GM18508 (cell line): ENCODE results near the gene ORC5.
"Not testable (repeated sequence)": the region's sequence is repeated elsewhere in the genome, so short reads cannot be mapped to it uniquely, and the experiment has no call there.

Experiments
- ATAC-seq: cut with Tn5 transposase; IDR thresholded peaks from one replicate; pipeline ENCODE4 v1.9.1; 2021; ENCODE audit warnings: moderate number of reproducible peaks; ENCODE audit not compliant: insufficient read depth, unreplicated experiment

ORC5 gene

DNA sequence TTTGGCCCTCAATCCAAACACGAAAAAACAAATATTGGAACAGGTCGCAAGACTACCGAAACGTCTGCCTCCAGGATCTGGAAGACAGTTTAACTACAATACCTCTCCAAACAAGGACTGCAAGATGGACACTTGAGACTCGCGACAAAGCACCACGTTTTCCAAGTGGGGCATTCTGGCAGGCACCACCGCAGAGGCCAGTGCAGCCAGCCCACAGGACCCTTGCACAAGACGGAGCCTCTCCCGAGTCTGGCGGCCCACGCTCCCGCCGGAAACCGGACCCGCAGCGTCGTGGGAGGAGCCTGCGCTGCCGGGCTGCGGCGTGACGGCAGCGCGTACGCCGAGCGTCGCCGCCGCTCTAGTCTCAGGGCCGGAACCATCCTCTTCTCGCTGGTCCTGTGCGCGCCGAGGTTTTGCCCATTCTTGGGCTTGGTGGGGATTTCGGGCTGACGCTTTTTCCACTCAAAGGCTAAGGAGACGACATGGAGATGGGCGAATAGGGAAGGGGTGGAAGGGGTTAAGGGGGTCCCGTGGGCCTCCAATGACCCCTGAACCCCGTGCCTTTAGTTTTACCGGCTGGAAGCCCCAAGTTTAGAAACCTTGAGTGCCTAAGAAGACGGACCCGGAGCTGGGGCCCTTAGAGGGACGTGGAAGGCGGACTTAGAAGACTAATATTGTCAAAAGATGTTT lies at the start of gene ORC5:
TSS of gene ORC5 (minus strand) at position 283 of the 690 bp plus-strand sequence. CDS start at position 174, 109 bp downstream.
- peak; percentile 92 for ATAC-seq

DNA sequence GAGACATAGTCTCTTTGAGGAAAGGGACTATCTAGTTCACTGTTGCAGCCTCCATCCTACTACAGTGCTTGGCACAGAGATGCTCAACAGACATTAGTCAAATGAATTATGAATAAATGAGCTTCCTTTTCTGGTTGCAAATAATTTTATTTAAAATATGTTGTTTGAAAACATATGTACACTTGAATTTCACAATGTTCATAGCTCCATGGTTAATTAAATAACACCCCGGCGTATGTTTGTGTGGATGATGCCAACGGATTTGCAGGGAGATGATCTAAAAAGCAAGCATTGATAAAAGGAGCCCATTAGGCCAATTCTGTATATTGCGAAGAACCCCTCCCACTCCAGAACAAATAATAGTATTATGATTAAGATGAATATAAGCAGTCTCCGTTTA lies 47.8 kb upstream of the ORC5 start:
- no peak for ATAC-seq

DNA sequence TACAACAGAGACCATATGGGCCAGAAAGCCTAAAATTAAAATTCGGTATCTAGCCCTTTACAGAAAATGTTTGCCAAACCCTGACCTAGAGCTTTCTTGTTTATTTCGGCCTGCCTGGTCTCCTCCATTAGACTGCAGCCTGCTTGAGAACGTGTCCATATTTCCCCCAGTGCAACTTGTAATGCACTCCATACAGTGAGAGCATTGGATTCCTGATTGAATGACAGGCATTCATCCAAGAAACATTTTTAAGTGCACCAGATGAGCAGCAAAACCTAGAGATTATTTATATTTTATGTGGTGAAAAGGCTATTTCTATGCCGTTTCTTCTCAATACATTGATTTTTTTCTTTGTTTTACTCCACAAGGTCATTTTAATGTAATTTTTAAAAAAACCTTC lies 47.4 kb upstream of the ORC5 start:
- ATAC-seq = no peak

DNA sequence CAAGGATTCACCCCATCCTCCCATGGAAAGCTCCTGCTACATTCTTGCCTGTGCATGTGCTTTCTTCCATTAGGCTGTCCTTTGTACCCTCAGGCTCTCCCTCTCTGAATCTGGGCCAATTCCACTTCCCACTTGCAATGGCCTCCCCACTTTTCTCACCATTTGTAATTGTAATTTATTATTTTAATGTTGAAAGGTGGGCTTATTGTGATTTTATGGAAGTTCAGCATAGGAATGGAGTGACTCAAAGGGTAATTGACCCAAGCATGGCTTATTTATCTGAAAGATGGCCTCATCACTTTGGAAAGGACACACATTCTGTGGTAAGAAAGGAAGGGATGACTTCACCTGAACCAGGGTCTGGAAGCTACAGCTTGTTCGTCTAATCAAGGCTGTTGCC lies 46.9 kb upstream of the ORC5 start:
- ATAC-seq = no peak

DNA sequence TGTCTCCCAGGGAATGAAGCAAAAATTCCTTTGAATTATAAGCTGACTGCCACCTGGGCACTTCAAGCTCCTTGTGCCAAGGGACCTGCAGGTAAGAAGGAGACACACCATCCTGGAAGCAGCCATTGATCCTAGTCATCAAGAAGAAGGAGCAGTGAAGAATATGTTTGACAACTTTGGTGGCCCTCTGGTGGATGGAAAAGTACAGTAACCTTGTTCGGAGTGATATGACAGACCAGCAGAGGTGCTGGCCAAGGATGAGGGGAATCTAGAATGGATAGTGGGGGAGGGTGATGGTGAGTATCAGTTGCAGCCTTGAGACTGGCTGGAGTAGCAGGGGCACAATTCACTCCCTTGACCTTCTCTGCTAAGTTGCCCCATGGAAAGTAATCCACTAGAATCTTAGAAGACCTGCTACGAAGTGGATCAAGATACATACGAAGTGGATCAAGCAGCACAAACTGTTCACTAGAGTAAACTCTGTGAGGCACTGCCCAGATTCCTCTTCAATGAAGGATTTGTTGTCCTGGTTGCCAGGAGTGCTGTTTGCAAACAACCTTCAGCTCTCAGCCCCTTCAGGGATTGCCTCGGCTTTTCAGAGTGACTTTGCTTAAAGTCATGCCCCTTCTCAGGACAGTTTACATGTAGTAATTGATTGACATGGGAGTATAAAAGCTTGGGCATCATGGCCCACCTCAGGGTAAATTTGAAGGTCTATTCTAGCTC lies 44.8 kb upstream of the ORC5 start:
- no peak for ATAC-seq

DNA sequence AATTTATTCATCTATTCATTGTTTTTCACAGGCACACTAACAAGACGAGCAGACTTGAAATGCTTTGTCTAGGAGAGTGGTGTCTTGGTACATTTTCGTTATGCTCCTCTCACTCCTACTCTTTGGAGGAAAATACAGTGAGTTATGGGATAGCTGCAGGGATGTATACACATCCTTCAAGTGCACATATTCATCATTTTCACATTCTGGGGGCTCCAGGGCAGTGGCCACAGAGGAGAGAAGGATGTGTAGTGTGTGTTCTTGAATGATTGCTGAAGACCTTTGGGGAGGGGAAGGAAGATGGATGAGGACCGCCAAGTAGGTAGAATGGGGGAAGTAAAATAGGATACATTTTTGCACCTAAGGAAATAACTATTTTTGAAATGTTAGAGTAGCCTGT lies 34.8 kb upstream of the ORC5 start:
- no peak for ATAC-seq

DNA sequence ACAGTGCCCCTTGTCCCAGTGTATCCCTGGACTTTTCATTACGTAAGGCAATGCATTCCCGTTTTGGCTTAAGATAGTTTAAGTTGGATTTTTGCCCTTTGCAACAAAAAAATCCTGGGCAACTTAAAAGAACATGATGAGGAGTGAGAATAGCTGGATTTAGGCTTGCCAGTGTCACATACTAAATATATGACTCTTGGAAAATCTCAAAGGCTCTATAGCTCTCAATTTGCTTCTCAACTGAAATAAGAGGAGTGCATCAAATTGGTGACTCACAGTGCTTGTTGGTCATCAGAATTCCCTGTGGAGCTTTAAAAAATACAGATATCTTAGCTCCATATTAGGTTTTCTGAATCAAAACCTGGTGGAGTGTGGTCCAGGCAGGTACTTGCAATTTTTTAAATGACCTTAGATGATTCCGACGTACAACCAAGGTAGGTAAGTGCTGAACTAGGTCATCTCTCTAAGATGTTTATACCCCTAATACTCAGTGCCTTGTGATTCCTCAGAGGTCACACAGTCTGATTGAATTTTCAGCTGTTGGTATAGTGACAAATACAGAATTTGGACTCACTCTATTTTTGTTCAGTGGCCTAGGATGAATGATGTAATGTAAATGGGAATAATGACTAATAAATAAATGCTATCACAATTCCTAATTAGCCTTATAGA lies 33.9 kb upstream of the ORC5 start:
- ATAC-seq = no peak

DNA sequence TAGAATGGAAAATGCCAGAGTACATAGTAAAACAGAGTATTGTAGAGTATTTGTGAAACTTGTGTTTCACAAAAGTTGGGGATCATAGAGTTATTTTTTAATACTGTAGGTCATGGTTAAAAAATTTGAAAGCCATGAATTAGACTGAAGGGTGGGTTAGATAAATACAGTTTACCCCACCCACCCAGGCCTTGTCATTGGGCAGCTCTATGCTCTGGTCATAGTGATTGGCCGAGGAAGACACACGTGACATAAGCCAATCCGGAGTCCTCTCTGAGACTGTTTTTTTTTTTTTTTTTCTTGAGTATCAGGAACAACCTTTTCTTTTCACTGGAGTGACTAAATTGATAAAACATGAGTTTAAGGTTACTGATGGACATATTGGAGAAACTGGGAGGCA lies 33.3 kb upstream of the ORC5 start:
- ATAC-seq = no peak

DNA sequence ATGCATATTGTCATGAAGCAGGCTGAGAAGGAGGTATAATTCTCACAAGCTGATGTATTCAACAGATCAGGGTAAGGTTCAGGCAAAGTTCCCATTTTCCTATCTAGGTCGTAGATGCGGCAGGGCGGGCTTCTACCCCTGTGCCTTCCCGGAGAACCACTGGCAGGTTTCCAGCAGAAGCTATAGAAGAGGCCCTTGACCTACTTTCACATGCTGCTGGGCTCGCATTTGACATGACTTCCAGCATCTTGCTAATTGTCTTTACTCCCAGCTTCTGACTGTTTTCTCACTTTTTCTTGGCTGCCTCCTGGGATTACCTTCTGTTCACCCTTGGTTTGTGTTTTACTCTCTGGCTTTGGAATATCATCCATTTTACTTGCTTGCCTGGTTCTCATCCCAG lies 32.6 kb upstream of the ORC5 start:
- ATAC-seq = no peak

DNA sequence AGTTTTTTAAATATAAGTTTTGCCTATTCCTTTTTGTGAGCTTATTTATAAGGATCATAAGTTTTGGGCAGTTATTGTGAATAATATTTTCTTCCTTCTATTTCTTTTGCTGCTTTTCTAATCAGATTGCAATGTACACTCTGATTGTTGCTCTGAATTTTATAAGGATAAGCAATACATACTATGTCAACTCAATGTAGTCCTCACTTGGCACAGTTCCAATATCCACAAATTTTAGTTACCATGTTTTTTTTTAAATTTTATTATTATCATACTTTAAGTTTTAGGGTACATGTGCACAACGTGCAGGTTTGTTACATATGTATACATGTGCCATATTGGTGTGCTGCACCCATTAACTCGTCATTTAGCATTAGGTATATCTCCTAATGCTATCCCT lies 27.2 kb upstream of the ORC5 start:
- not testable (repeated sequence) for ATAC-seq

DNA sequence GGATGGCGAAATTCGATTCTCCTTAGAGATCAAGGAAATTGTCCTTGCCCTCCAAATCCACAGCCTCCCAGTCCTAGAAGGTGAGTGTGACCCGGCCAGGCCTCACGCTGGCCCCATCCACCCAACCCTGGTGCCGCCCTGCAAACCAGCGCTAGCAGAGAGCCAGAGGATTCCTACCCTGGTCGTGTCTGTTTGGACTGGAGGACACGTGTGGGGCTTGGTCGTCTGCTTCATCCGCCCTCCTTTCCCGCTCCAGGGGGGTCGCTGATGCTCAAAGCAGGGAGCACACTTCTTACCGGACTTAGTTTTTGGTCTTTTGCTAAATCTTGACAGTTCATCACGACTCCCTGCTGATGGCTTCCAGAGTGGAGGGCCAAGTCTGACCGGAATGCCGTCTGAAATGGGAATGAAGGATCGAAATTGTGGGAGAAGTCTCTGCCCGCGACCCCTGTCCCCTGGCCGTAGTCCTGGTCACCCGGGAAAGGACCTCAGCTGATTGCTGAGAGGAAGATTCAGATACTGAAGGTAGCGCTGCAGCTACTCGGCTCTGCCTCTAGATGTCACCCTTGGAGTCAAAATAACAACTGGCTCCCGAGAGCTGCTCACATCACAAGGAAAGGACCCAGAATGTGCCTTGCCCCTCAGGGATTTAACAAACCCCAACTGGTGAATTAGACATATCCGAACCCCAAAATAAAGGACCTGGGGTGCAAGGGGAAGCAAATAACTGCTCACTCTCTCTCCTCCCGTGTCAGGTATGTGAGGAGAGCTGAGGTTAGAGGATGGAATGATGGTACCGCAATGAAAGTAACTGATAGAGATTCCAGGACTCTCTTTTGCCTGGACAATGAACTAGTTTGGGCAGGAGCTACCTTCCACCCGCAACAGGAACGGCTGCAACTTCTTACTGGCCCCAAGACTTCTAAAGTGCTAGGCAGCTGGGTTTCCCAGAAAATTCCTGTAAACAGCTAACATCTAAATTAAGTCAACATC lies 23.5 kb upstream of the ORC5 start:
- ATAC-seq = no peak

DNA sequence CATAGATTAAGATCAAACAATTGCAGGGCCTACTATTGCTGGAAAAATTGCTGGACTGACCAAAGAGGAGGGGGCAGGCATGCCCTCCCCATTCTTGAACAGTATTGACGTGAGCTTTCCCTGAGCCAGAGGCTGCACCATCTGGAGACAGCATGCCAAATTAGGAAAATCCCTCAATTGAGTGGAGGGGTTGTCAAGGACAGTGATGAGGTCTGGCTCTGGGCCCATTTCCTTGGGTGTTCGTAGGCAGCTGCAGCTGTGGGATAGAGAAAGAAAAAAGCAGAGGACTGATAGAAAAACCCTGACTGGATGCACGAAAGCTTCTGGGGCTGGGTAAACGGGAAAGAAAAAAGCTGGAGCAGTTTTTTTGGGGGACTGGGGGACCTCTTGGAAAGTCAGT lies 22.8 kb upstream of the ORC5 start:
- ATAC-seq = no peak

DNA sequence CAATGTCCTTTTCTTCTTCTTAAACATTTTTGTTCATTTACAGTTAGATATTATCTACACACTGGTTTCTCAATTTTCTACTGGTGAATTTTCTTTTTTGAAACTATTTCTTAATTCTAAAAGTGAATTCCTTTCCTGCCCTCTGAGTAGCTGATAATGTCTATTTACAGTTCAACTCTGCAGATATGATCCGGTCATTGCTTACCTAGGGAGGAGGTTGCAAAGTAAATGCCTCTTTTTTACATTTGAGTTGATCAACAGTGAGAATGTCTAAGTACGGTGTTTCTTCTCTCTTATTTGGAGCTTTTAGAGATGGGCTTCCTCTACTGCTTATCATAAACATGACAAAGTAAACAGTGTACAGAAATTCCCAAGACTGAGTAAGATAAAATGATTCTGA lies 20.6 kb upstream of the ORC5 start:
- ATAC-seq = no peak

DNA sequence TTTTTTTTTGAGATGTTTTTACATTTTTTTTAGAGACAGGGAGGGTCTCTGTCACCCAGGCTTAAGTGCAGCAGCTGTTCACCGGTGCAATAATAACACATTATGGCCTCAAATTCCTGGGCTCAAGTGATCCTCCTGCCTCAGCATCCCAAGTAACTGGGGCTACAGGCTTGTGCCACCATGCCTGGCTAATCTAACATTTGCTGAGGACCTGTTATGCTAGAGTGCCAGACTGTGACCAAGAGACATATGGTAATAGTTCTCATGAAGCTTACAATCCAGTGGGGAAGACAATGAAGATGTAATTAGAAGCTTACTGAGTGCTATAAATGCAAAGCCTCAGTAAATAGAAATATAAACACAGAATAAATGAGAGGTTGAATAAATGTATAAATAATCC lies 17.6 kb upstream of the ORC5 start:
- no peak for ATAC-seq

DNA sequence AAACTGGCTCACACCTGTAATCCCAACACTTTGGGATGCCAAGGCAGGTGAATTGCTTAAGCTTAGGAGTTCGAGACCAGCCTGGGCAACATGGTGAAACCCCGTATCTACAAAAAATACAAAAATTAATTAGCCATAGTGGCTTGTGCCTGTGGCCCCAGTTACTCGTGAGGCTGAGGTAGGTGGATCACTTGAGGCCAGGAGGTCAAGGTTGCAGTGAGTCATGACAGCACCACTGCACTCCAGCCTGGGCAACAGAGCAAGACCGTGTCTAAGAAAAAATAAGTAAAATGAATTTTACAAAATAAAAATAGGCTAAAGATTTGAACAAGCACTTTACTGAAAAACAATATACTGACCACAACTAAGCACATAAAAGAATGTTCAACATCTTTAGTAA lies 9.8 kb upstream of the ORC5 start:
- ATAC-seq = no peak

DNA sequence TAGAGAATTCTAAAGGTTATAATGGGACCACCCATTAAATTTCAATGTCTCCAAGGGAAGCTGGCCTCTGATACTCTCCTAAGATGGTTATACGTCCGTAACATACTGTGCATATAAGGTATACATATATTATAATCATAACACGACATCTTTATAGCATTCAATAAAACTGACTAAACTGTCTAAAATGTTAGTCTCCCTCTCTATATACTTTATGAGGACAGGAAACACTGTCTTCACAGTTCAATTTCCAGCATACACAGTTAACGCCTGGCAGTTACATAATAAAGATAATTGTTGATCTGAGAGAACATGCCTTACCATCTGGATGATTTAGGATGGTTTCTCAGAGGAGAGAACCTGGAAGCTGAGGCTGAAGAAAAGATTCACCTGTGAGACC lies 1.2 kb upstream of the ORC5 start:
- ATAC-seq = no peak

DNA sequence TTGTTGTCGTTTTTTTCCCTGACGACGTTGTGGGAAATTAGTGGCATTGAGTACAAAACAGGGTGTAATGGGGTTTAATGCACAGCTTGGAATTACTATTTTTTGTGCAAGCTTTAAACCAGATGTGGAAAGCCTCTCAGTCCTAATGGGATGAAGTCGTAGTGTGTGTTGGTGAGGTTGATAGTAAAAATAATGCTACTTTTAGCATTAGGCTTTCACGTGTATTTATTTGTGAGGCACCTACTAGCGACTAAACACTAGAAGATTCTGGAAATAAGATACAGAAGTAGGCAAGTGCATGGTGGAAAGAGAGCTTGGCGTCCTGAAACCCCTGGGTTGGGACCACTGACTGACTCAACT lies 588 bp upstream of the ORC5 start:
- ATAC-seq = no peak

DNA sequence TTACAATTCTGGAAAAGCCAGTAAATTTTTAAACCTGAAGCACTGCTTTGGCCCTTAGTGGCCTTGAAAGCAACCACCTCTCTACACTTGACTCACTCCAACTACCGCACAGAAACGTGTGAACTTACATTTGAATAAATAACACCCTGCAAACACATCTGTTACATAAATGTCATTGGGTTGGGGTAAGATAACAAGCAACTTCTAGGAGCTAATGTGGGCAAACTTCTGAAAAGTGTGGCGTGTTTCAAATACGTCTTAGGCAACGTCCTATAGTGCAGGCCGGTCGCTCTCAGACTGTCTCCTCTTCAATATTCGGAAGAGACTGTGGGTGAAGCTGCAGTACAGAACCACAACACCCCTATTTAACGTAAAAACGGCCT lies 474 bp downstream of the ORC5 start:
- ATAC-seq = peak; percentile 10

DNA sequence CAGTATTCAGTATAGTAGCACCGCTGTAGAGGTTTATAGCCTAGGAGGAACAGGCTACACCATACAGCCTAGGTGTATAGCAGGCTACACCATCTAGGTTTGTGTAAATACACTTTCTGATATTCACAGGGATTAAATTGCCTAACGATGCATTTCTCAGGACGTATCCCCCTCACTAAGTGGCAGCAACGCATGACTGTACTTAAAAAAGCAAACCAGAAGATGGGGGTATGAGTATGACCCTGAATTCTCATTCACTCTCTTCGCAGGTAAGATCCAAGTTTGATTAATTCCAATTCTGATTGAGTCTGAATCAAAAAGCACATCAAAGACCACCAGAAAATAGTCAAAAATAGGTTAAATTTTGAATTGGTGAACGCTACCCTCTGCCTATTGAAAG lies 972 bp downstream of the ORC5 start:
- ATAC-seq = no peak

DNA sequence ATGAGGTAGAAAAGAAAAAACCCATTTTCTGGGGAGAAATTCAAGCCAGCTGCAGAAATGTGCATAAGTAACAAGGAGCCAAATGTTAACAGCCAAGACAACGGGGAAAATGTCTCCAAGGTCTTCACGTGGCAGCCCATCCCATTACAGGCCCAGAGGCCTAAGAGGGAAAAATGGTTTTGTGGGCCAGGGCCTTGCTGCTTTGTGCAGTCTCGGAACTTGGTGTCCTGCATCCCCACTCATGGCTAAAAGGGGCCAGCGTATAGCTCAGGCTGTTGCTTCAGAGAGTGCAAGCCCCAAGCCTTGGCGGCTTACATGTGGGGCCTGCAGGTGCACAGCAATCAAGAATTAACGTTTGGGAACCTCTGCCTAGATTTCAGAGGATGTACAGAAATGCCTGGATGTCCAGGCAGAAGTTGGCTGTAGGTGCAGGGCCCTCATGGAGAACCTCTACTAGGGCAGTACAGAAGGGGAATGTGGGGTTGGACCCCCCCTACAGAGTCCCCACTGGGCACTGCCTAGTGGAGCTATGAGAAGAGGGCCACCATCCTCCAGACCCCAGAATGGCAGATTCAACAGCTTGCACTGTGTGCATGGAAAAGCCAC lies 9.0 kb downstream of the ORC5 start:
- no peak for ATAC-seq
